Measurements from ENCODE around the gene GDPGP1.

GDPGP1 gene

GRCh38 chr15:90222547-90222946 is 11.5 kb upstream of the GDPGP1 start:
- Histone ChIP-seq H3K4me2 (ENCODE audit: low read length) (no peak overlapping the region), H3K27ac (ENCODE audit: low read depth, low read length, poor library complexity, severe bottlenecking) (no peak overlapping the region), H3K27me3 (ENCODE audit: insufficient read depth, low read length) (no peaks in the 10 kb centered on the region), H3F3A (ENCODE audit: insufficient read depth, low read length) (no peaks in the 10 kb centered on the region), H3K9me2 (ENCODE audit: low read depth, low read length) (no peaks in the 10 kb centered on the region), H4K20me1 (ENCODE audit: insufficient read depth, low read length) (no peaks in the 10 kb centered on the region), H3K36me3 (ENCODE audit: insufficient read depth, low read length) (peaks cover 58% of the 10 kb centered on the region), H3K4me1 (ENCODE audit: insufficient read depth, low read length, severe bottlenecking) (peaks cover 7% of the 10 kb centered on the region), H3K4me3 (ENCODE audit: low read depth, low read length, poor library complexity, severe bottlenecking) (no peak overlapping the region), H3K9ac (ENCODE audit: low read length) (no peak overlapping the region), H3K9me3 (ENCODE audit: low read length) (no peaks in the 10 kb centered on the region), H2AFZ (ENCODE audit: low read length) (no peak overlapping the region), H3K79me2 (ENCODE audit: insufficient read depth, low read length) (no peaks in the 10 kb centered on the region)
- TF ChIP-seq EZH2 (IDR thresholded peaks at IDR 0.05; ENCODE audit: borderline replicate concordance, low read length) (no peak), CTCF (IDR thresholded peaks at IDR 0.05; ENCODE audit: low read length) (no peak)

- H3K4me3 ChIP-seq (ENCODE audit: low read depth, low read length, poor library complexity, severe bottlenecking) = no peak overlapping the region
- no peaks in the 10 kb centered on the region for H4K20me1 ChIP-seq (ENCODE audit: insufficient read depth, low read length)
- H3K9me2 ChIP-seq (ENCODE audit: low read depth, low read length) = no peaks in the 10 kb centered on the region
- H3K9me3 ChIP-seq (ENCODE audit: low read length) = no peaks in the 10 kb centered on the region
- no peaks in the 10 kb centered on the region for H3K27me3 ChIP-seq (ENCODE audit: insufficient read depth, low read length)
- H3K4me2 ChIP-seq (ENCODE audit: low read length) = no peak overlapping the region
- no peak overlapping the region for H3K27ac ChIP-seq (ENCODE audit: low read depth, low read length, poor library complexity, severe bottlenecking)
- no peak overlapping the region for H2AFZ ChIP-seq (ENCODE audit: low read length)
- peaks cover 66% of the 10 kb centered on the region for H3K36me3 ChIP-seq (ENCODE audit: insufficient read depth, low read length)
- no peaks in the 10 kb centered on the region for H3K79me2 ChIP-seq (ENCODE audit: insufficient read depth, low read length)
- no peaks in the 10 kb centered on the region for H3F3A ChIP-seq (ENCODE audit: insufficient read depth, low read length)
- TF ChIP-seq CTCF (IDR thresholded peaks at IDR 0.05; ENCODE audit: low read length) (no peak), EZH2 (IDR thresholded peaks at IDR 0.05; ENCODE audit: borderline replicate concordance, low read length) (no peak)
- no peak overlapping the region for H3K9ac ChIP-seq (ENCODE audit: low read length)
- H3K4me1 ChIP-seq (ENCODE audit: insufficient read depth, low read length, severe bottlenecking) = peaks cover 7% of the 10 kb centered on the region
Measured at GRCh38 chr15:90223441-90224165, 10.4 kb upstream of the GDPGP1 start.

GRCh38 chr15:90225047-90225446 is 9.0 kb upstream of the GDPGP1 start:
- Histone ChIP-seq H3K4me2 (ENCODE audit: low read length) (no peak overlapping the region), H3K27me3 (ENCODE audit: insufficient read depth, low read length) (no peaks in the 10 kb centered on the region), H3K4me1 (ENCODE audit: insufficient read depth, low read length, severe bottlenecking) (no peaks in the 10 kb centered on the region), H4K20me1 (ENCODE audit: insufficient read depth, low read length) (no peaks in the 10 kb centered on the region), H3K9me3 (ENCODE audit: low read length) (no peaks in the 10 kb centered on the region), H3F3A (ENCODE audit: insufficient read depth, low read length) (no peaks in the 10 kb centered on the region), H3K36me3 (ENCODE audit: insufficient read depth, low read length) (peaks cover 80% of the 10 kb centered on the region), H3K4me3 (ENCODE audit: low read depth, low read length, poor library complexity, severe bottlenecking) (no peak overlapping the region), H3K9ac (ENCODE audit: low read length) (no peak overlapping the region), H3K27ac (ENCODE audit: low read depth, low read length, poor library complexity, severe bottlenecking) (no peak overlapping the region), H2AFZ (ENCODE audit: low read length) (no peak overlapping the region), H3K79me2 (ENCODE audit: insufficient read depth, low read length) (no peaks in the 10 kb centered on the region), H3K9me2 (ENCODE audit: low read depth, low read length) (no peaks in the 10 kb centered on the region)
- no peak for TF ChIP-seq CTCF (IDR thresholded peaks at IDR 0.05; ENCODE audit: low read length)
- no peak for TF ChIP-seq EZH2 (IDR thresholded peaks at IDR 0.05; ENCODE audit: borderline replicate concordance, low read length)

All from OCI-LY1 (cell line).